H9 (cell line): Measurements from ENCODE around the gene KIAA1671. TPM values are rescaled to one million over a fixed set of nuclear protein-coding genes. Genes with fewer than 3 reads are reported as not detected.
"Not testable (repeated sequence)": the region's sequence is repeated elsewhere in the genome, so short reads cannot be mapped to it uniquely, and the experiment has no call there.

Experiments used
- DNase-seq: peaks from one replicate; pipeline ENCODE4 v3.0.0-alpha.2; 2017
- H2AFZ ChIP-seq: one replicate; pipeline ENCODE4 v1.6.1; 2013; ENCODE audit warnings: mild to moderate bottlenecking, low read length, control low read depth, moderate library complexity
- H2AK5ac ChIP-seq: 2 replicates; pipeline ENCODE4 v1.6.1; 2013; ENCODE audit warnings: low read length, control low read depth, mixed read lengths; ENCODE audit not compliant: insufficient read length
- H2BK120ac ChIP-seq: one replicate; pipeline ENCODE4 v1.6.1; 2013; ENCODE audit warnings: low read depth, mild to moderate bottlenecking, low read length, control low read depth, inconsistent platforms; ENCODE audit not compliant: poor library complexity, severe bottlenecking
- H2BK12ac ChIP-seq: 2 replicates; pipeline ENCODE4 v1.6.1; 2013; ENCODE audit warnings: low read length, control low read depth, mixed read lengths, low read depth; ENCODE audit not compliant: insufficient read length
- H2BK15ac ChIP-seq: 2 replicates; pipeline ENCODE4 v1.6.1; 2013; ENCODE audit warnings: low read depth, low read length, control low read depth
- H2BK20ac ChIP-seq: one replicate; pipeline ENCODE4 v1.6.1; 2013; ENCODE audit warnings: low read depth, mild to moderate bottlenecking, low read length, control low read depth, inconsistent platforms; ENCODE audit not compliant: poor library complexity, severe bottlenecking
- H2BK5ac ChIP-seq: 2 replicates; pipeline ENCODE4 v1.6.1; 2013; ENCODE audit warnings: low read length, control low read depth, mixed read lengths; ENCODE audit not compliant: insufficient read length
- H3K14ac ChIP-seq: 2 replicates; pipeline ENCODE4 v1.6.1; 2013; ENCODE audit warnings: low read length, control low read depth; ENCODE audit not compliant: insufficient read depth
- H3K18ac ChIP-seq: 2 replicates; pipeline ENCODE4 v1.6.1; 2013; ENCODE audit warnings: low read depth, mild to moderate bottlenecking, mixed read lengths, low read length, control low read depth; ENCODE audit not compliant: insufficient read length
- H3K23ac ChIP-seq: 2 replicates; pipeline ENCODE4 v1.6.1; 2013; ENCODE audit warnings: low read length, control low read depth, mixed read lengths, low read depth; ENCODE audit not compliant: insufficient read length
- H3K23me2 ChIP-seq: 2 replicates; pipeline ENCODE4 v1.6.1; 2013; ENCODE audit warnings: low read depth, mild to moderate bottlenecking, mixed read lengths, low read length, control low read depth; ENCODE audit not compliant: insufficient read length, poor library complexity, severe bottlenecking
- H3K27ac ChIP-seq: 2 replicates; pipeline ENCODE4 v1.5.1; 2013; ENCODE audit warnings: low read length, control low read depth, mixed read lengths, low read depth; ENCODE audit not compliant: insufficient read length
- H3K27me3 ChIP-seq: 2 replicates; pipeline ENCODE4 v1.6.1; 2013; ENCODE audit warnings: low read length, control low read depth, inconsistent platforms; ENCODE audit not compliant: insufficient read depth
- H3K4ac ChIP-seq: 2 replicates; pipeline ENCODE4 v1.6.1; 2013; ENCODE audit warnings: low read depth, mild to moderate bottlenecking, control low read depth, inconsistent platforms, low read length, moderate library complexity
- H3K4me1 ChIP-seq: 2 replicates; pipeline ENCODE4 v1.6.1; 2013; ENCODE audit warnings: low read length, control low read depth, inconsistent platforms; ENCODE audit not compliant: insufficient read depth
- H3K4me2 ChIP-seq: 2 replicates; pipeline ENCODE4 v1.6.1; 2013; ENCODE audit warnings: low read length, control low read depth, mixed read lengths; ENCODE audit not compliant: insufficient read length, insufficient read depth
- H3K56ac ChIP-seq: 2 replicates; pipeline ENCODE4 v1.6.1; 2013; ENCODE audit warnings: low read depth, mild to moderate bottlenecking, mixed read lengths, low read length, control low read depth; ENCODE audit not compliant: insufficient read length
- H3K79me1 ChIP-seq: 2 replicates; pipeline ENCODE4 v1.6.1; 2013; ENCODE audit warnings: low read depth, mild to moderate bottlenecking, moderate library complexity, low read length, control low read depth, inconsistent platforms; ENCODE audit not compliant: insufficient read depth, poor library complexity, severe bottlenecking
- H3K79me2 ChIP-seq: 2 replicates; pipeline ENCODE4 v1.6.1; 2013; ENCODE audit warnings: low read length, control low read depth, inconsistent platforms; ENCODE audit not compliant: insufficient read depth
- H3K9ac ChIP-seq: 2 replicates; pipeline ENCODE4 v1.6.1; 2013; ENCODE audit warnings: low read length, control low read depth, mixed read lengths; ENCODE audit not compliant: insufficient read length; ENCODE audit errors: extremely low read depth
- H3K9me3 ChIP-seq: one replicate; pipeline ENCODE4 v1.6.1; 2013; ENCODE audit warnings: low read depth, low read length, inconsistent platforms; ENCODE audit not compliant: control insufficient read depth
- H3T11ph ChIP-seq: one replicate; pipeline ENCODE4 v1.6.1; 2013; ENCODE audit warnings: mild to moderate bottlenecking, low read length, control low read depth, inconsistent platforms
- H4K20me1 ChIP-seq: one replicate; pipeline ENCODE4 v1.6.1; 2013; ENCODE audit not compliant: control insufficient read depth, insufficient read length, insufficient read depth
- H4K5ac ChIP-seq: 2 replicates; pipeline ENCODE4 v1.6.1; 2013; ENCODE audit warnings: low read depth, mild to moderate bottlenecking, mixed read lengths, low read length, control low read depth; ENCODE audit not compliant: insufficient read length
- H4K8ac ChIP-seq: replicated peaks from 2 replicates; pipeline ENCODE4 v1.6.1; 2013; ENCODE audit warnings: low read length, control low read depth, mixed read lengths, low read depth; ENCODE audit not compliant: insufficient read length
- H4K91ac ChIP-seq: 2 replicates; pipeline ENCODE4 v1.6.1; 2013; ENCODE audit warnings: low read depth, mild to moderate bottlenecking, moderate library complexity, mixed read lengths, low read length, control low read depth; ENCODE audit not compliant: insufficient read length
- H3K27ac Mint-ChIP-seq, 3 experiments: 2 replicates in 2 of 3; 3 replicates in 1 of 3; pipeline ENCODE4 v1.8.0; 2020 to 2021; ENCODE audit warnings: mixed read lengths in 3 of 3, mild to moderate bottlenecking in 1 of 3, moderate library complexity in 1 of 3
- H3K27me3 Mint-ChIP-seq: 2 replicates; pipeline ENCODE4 v1.8.0; 2021; ENCODE audit warnings: low read depth, mild to moderate bottlenecking, moderate library complexity, mixed read lengths
- H3K36me3 Mint-ChIP-seq, 3 experiments: 2 replicates in 2 of 3; 3 replicates in 1 of 3; pipeline ENCODE4 v1.8.0; 2020 to 2021; ENCODE audit warnings: low read depth in 3 of 3, mixed read lengths in 3 of 3; ENCODE audit not compliant: insufficient read depth in 1 of 3
- H3K4me1 Mint-ChIP-seq, 2 experiments: 2 replicates each; pipeline ENCODE4 v1.8.0; 2020; ENCODE audit warnings: mixed read lengths in 2 of 2
- H3K4me3 Mint-ChIP-seq, 2 experiments: 2 replicates in 1 of 2; 3 replicates in 1 of 2; pipeline ENCODE4 v1.8.0; 2020 to 2021; ENCODE audit warnings: mild to moderate bottlenecking in 2 of 2, mixed read lengths in 2 of 2, moderate library complexity in 1 of 2
- H3K9me3 Mint-ChIP-seq, 2 experiments: 2 replicates in 1 of 2; 3 replicates in 1 of 2; pipeline ENCODE4 v1.8.0; 2020; ENCODE audit warnings: mild to moderate bottlenecking in 2 of 2, mixed read lengths in 2 of 2, moderate library complexity in 1 of 2
- WGBS: extraction: QIAGEN DNeasy Blood & Tissue Kit; methylation state at CpG from one replicate; pipeline ENCODE4 v1.1.7; 2013; ENCODE audit warnings: missing lambda C conversion rate, low lambda C conversion rate, mixed read lengths; ENCODE audit not compliant: insufficient read length; ENCODE audit errors: extremely low coverage; 5-methylcytosine and 5-hydroxymethylcytosine counted together
- total RNA-seq: library from RNA; stranded (reverse); gene quantifications from 2 replicates; pipeline ENCODE4 v1.2.1, GENCODE V29; 2021
- TF ChIP-seq, protein P1 (sequence below): fragments of 200-600 bp; sonication (generic); conservative IDR thresholded peaks from 3 replicates; pipeline ENCODE4 v1.8.0; 2021; ENCODE audit warnings: antibody characterized with exemption, mild to moderate bottlenecking

KIAA1671 gene
- total RNA-seq, 1 experiment from 2014 or later, result 22.6 TPM

- Mint-ChIP-seq H3K4me3 (no peak overlapping the region), H3K27ac (no peak overlapping the region), H3K27me3 (peaks cover 23% of the 10 kb centered on the region), H3K4me1 (peaks cover 0 to 3% of the 10 kb centered on the region in 2 experiments; a peak in 2 of 4 replicates), H3K9me3 (no peaks in the 10 kb centered on the region), H3K36me3 (no peaks in the 10 kb centered on the region)
- Histone ChIP-seq H3K27ac (no peak overlapping the region), H2AK5ac (no peak overlapping the region), H4K91ac (no peak overlapping the region), H3K4ac (no peak overlapping the region), H3K4me1 (no peaks in the 10 kb centered on the region), H2BK12ac (no peak overlapping the region), H3K79me1 (no peaks in the 10 kb centered on the region), H3K9ac (no peak overlapping the region), H3K27me3 (no peaks in the 10 kb centered on the region), H4K8ac (no peak overlapping the region), H3T11ph (no peak overlapping the region), H3K56ac (no peak overlapping the region), H2BK15ac (no peak overlapping the region), H3K14ac (no peak overlapping the region), H4K20me1 (no peaks in the 10 kb centered on the region), H3K4me2 (no peak overlapping the region), H3K18ac (no peak overlapping the region), H3K79me2 (no peaks in the 10 kb centered on the region), H2BK20ac (no peak overlapping the region), H4K5ac (no peak overlapping the region), H3K9me3 (no peaks in the 10 kb centered on the region), H2BK5ac (no peak overlapping the region), H2AFZ (no peak overlapping the region), H3K23ac (no peak overlapping the region), H3K23me2 (no peaks in the 10 kb centered on the region), H2BK120ac (no peak overlapping the region)
- TF ChIP-seq, protein P1, sequence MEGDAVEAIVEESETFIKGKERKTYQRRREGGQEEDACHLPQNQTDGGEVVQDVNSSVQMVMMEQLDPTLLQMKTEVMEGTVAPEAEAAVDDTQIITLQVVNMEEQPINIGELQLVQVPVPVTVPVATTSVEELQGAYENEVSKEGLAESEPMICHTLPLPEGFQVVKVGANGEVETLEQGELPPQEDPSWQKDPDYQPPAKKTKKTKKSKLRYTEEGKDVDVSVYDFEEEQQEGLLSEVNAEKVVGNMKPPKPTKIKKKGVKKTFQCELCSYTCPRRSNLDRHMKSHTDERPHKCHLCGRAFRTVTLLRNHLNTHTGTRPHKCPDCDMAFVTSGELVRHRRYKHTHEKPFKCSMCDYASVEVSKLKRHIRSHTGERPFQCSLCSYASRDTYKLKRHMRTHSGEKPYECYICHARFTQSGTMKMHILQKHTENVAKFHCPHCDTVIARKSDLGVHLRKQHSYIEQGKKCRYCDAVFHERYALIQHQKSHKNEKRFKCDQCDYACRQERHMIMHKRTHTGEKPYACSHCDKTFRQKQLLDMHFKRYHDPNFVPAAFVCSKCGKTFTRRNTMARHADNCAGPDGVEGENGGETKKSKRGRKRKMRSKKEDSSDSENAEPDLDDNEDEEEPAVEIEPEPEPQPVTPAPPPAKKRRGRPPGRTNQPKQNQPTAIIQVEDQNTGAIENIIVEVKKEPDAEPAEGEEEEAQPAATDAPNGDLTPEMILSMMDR, result no peak
- DNase-seq, result peak; percentile 38
- WGBS, result no CpG with 5 or more reads among the region's 4 CpGs
Measured at GRCh38 chr22:25237503-25237902, 285.0 kb downstream of the KIAA1671 start.

DNA sequence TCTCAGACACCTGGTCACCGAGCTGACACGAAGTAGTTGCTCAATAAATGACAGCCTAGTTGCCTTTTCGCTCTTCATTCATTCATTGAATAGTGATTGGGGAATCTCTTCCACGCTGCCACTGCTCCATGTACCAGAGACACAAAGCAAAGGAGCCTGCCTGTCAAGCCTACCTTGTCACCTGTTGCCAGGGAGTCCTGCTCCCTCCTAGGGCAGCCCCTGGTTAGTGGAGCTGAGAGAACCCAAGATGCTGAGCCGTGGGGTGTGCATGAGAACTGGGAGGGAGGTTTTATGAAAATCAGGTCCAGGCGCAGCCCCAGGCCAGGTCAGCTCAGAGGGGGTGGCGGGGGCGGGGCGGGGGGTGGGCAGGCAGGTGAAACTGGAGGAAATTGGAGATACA, 285.5 kb downstream of the KIAA1671 start:
- H4K5ac ChIP-seq, H3K4ac ChIP-seq, H3K36me3 Mint-ChIP-seq, H3K23ac ChIP-seq, H3K27ac ChIP-seq, H2BK12ac ChIP-seq, H2BK120ac ChIP-seq, H3K79me1 ChIP-seq, H3K56ac ChIP-seq, H3K9me3 ChIP-seq, H2AK5ac ChIP-seq, H3K9me3 Mint-ChIP-seq, H3K4me1 Mint-ChIP-seq, H2BK5ac ChIP-seq, H3K79me2 ChIP-seq, H3T11ph ChIP-seq, H3K23me2 ChIP-seq, H2AFZ ChIP-seq, H2BK20ac ChIP-seq, H3K18ac ChIP-seq, H3K4me2 ChIP-seq, H4K20me1 ChIP-seq, H2BK15ac ChIP-seq, H3K4me3 Mint-ChIP-seq, H4K8ac ChIP-seq, H3K4me1 ChIP-seq, DNase-seq, H3K14ac ChIP-seq, H4K91ac ChIP-seq, H3K9ac ChIP-seq, H3K27ac Mint-ChIP-seq, H3K27me3 ChIP-seq: not testable (repeated sequence)
- H3K27me3 Mint-ChIP-seq, result peaks cover 23% of the 10 kb centered on the region
- WGBS, result no CpG with 5 or more reads among the region's 9 CpGs
